K562 (cell line): ENCODE results near the gene NACC1. TPM values are rescaled to one million over a fixed set of nuclear protein-coding genes. Genes with fewer than 3 reads are reported as not detected.

Experiments
- BCL6 ChIP-seq: fragments of 250-450 bp; sonication (Bioruptor Pico); IDR thresholded peaks from 2 replicates; pipeline ENCODE4 v1.4.0; 2020
- CBFB ChIP-seq: sonication (generic); formaldehyde crosslinking; IDR thresholded peaks from 2 replicates; pipeline ENCODE4 v1.4.0; 2020; ENCODE audit warnings: mild to moderate bottlenecking, missing genetic modification reagents
- CCNT2 ChIP-seq: IDR thresholded peaks from 2 replicates; pipeline ENCODE4 v1.6.1; 2011; ENCODE audit warnings: borderline replicate concordance, low read depth, mild to moderate bottlenecking, moderate library complexity, mixed read lengths, low read length; ENCODE audit not compliant: insufficient read length; ENCODE audit errors: extremely low read depth
- HNRNPUL1 ChIP-seq: fragments of 200-400 bp; formaldehyde crosslinking; IDR thresholded peaks from 2 replicates; pipeline ENCODE4 v1.6.1; 2017; ENCODE audit warnings: low read length
- MXD1 ChIP-seq: fragments of 250-450 bp; sonication (Bioruptor Pico); IDR thresholded peaks from 2 replicates; pipeline ENCODE4 v1.8.0; 2021; ENCODE audit warnings: borderline replicate concordance, mild to moderate bottlenecking, moderate library complexity; ENCODE audit not compliant: poor library complexity, severe bottlenecking
- PCBP2 ChIP-seq: fragments of 200-400 bp; formaldehyde crosslinking; IDR thresholded peaks from 2 replicates; pipeline ENCODE4 v1.6.1; 2018; ENCODE audit warnings: low read length, low read depth, mild to moderate bottlenecking, moderate library complexity; ENCODE audit not compliant: poor library complexity, severe bottlenecking
- POLR2A ChIP-seq: fragments of 450-650 bp; conservative IDR thresholded peaks from 2 replicates; pipeline ENCODE4 v1.6.1; 2016
- SETDB1 ChIP-seq: IDR thresholded peaks from one replicate; pipeline ENCODE4 v1.6.1; 2012; ENCODE audit warnings: low read length, control low read depth, inconsistent platforms
- SMARCA5 ChIP-seq: fragments of 450-650 bp; IDR thresholded peaks from 2 replicates; pipeline ENCODE4 v1.6.1; 2016
- ZBTB34 ChIP-seq: fragments of 250-450 bp; sonication (Bioruptor Pico); IDR thresholded peaks from 2 replicates; pipeline ENCODE4 v1.8.0; 2021; ENCODE audit warnings: mild to moderate bottlenecking, moderate library complexity
- ZNF12 ChIP-seq: sonication (generic); formaldehyde crosslinking; IDR thresholded peaks from 2 replicates; pipeline ENCODE4 v1.4.0; 2020; ENCODE audit warnings: mild to moderate bottlenecking, missing genetic modification reagents
- ZNF140 ChIP-seq: fragments of 250-450 bp; sonication (Bioruptor Pico); IDR thresholded peaks from 2 replicates; pipeline ENCODE4 v1.8.0; 2021; ENCODE audit warnings: moderate library complexity, mild to moderate bottlenecking, inconsistent platforms
- polyA plus RNA-seq, 8 experiments: library from polyadenylated mRNA; depleted of rRNA in 4 of 8; stranded (reverse) in 5 of 8; unstranded in 3 of 8; fragments of >200 nt; fragmentation: Nextera tagmentation in 2 of 8; fragmentation: Illumina TruSeq in 1 of 8; extraction: Ambion mirVana in 2 of 8; extraction: Trizol in 1 of 8; gene quantifications; 2 replicates each; pipeline versions ENCODE4 v1.2.1 to v1.2.3, GENCODE V29; 2011 to 2014; ENCODE audit warnings: inconsistent platforms in 1 of 8, missing spikeins in 1 of 8
- total RNA-seq, 7 experiments: library from RNA; depleted of rRNA in 6 of 7; stranded (reverse); fragments of >200 nt in 6 of 7; fragmentation: Illumina TruSeq in 2 of 7; extraction: Trizol in 2 of 7; gene quantifications; 2 replicates each; pipeline versions ENCODE4 v1.2.1 to v1.2.3, GENCODE V29; 2011 to 2021; ENCODE audit warnings: low replicate concordance in 1 of 7
- TF ChIP-seq, protein P1 (sequence below): fragments of 250-450 bp; sonication (Bioruptor Pico); IDR thresholded peaks from 2 replicates; pipeline ENCODE4 v1.5.0; 2021; ENCODE audit warnings: mild to moderate bottlenecking, borderline replicate concordance
- TF ChIP-seq, protein P2 (sequence below), 2 experiments: fragments of 450-650 bp in 1 of 2; sonication (generic) in 1 of 2; formaldehyde crosslinking in 1 of 2; IDR thresholded peaks; 2 replicates each; pipeline versions ENCODE4 v1.7.1 to v1.9.0; 2016 to 2022; ENCODE audit warnings: inconsistent platforms in 1 of 2, mild to moderate bottlenecking in 1 of 2, missing genetic modification reagents in 1 of 2

Gene NACC1
- total and polyA plus RNA-seq, 9 of the 15 experiments (the other 6 are each of a cell fraction or from before 2014, with no cell fraction given) = 0.04 to 96.6 (median 25.8) TPM

- TF ChIP-seq, protein P1, sequence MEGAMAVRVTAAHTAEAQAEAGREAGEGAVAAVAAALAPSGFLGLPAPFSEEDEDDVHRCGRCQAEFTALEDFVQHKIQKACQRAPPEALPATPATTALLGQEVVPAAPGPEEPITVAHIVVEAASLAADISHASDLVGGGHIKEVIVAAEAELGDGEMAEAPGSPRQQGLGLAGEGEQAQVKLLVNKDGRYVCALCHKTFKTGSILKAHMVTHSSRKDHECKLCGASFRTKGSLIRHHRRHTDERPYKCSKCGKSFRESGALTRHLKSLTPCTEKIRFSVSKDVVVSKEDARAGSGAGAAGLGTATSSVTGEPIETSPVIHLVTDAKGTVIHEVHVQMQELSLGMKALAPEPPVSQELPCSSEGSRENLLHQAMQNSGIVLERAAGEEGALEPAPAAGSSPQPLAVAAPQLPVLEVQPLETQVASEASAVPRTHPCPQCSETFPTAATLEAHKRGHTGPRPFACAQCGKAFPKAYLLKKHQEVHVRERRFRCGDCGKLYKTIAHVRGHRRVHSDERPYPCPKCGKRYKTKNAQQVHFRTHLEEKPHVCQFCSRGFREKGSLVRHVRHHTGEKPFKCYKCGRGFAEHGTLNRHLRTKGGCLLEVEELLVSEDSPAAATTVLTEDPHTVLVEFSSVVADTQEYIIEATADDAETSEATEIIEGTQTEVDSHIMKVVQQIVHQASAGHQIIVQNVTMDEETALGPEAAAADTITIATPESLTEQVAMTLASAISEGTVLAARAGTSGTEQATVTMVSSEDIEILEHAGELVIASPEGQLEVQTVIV (CRISPR knock-in tag) = no peak
- TF ChIP-seq CCNT2 = no peak
- no peak for TF ChIP-seq CBFB (CRISPR knock-in tag)
- no peak for TF ChIP-seq POLR2A
- no peak for TF ChIP-seq ZNF12 (CRISPR knock-in tag)
- TF ChIP-seq ZNF140 (CRISPR knock-in tag) = no peak
- TF ChIP-seq SETDB1 = no peak
- no peak for TF ChIP-seq BCL6 (CRISPR knock-in tag)
- no peak for TF ChIP-seq SMARCA5
- no peak for TF ChIP-seq MXD1
- no peak for TF ChIP-seq PCBP2
- TF ChIP-seq, protein P2, sequence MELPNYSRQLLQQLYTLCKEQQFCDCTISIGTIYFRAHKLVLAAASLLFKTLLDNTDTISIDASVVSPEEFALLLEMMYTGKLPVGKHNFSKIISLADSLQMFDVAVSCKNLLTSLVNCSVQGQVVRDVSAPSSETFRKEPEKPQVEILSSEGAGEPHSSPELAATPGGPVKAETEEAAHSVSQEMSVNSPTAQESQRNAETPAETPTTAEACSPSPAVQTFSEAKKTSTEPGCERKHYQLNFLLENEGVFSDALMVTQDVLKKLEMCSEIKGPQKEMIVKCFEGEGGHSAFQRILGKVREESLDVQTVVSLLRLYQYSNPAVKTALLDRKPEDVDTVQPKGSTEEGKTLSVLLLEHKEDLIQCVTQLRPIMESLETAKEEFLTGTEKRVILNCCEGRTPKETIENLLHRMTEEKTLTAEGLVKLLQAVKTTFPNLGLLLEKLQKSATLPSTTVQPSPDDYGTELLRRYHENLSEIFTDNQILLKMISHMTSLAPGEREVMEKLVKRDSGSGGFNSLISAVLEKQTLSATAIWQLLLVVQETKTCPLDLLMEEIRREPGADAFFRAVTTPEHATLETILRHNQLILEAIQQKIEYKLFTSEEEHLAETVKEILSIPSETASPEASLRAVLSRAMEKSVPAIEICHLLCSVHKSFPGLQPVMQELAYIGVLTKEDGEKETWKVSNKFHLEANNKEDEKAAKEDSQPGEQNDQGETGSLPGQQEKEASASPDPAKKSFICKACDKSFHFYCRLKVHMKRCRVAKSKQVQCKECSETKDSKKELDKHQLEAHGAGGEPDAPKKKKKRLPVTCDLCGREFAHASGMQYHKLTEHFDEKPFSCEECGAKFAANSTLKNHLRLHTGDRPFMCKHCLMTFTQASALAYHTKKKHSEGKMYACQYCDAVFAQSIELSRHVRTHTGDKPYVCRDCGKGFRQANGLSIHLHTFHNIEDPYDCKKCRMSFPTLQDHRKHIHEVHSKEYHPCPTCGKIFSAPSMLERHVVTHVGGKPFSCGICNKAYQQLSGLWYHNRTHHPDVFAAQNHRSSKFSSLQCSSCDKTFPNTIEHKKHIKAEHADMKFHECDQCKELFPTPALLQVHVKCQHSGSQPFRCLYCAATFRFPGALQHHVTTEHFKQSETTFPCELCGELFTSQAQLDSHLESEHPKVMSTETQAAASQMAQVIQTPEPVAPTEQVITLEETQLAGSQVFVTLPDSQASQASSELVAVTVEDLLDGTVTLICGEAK (IDR thresholded peaks at IDR 0.05) = peak; percentile 73; the same call in 1 of the 2 replicates
- TF ChIP-seq, protein P2 (CRISPR knock-in tag; IDR thresholded peaks at IDR 0.05) = no peak
- TF ChIP-seq HNRNPUL1 = no peak
- no peak for TF ChIP-seq ZBTB34 (CRISPR knock-in tag)
Measured at GRCh38 chr19:13164343-13165161, 46.5 kb downstream of the NACC1 start (continued).
